Endothelial cell of umbilical vein (primary cell): Measurements from ENCODE around the gene BATF.

Experiments
- CTCF ChIP-seq, 2 donors: IDR thresholded peaks; 1 replicate in 1 of 2; 2 replicates in 1 of 2; pipeline ENCODE4 v1.5.1; 2011; ENCODE audit warnings: low read length in 2 of 2, mild to moderate bottlenecking in 2 of 2, moderate library complexity in 2 of 2, control low read depth in 1 of 2, inconsistent platforms in 1 of 2, low read depth in 1 of 2; ENCODE audit not compliant: insufficient read depth in 1 of 2; ENCODE audit errors: extremely low read depth in 1 of 2
- POLR2A ChIP-seq: IDR thresholded peaks from 2 replicates; pipeline ENCODE4 v1.6.1; 2012; ENCODE audit warnings: low read depth, mild to moderate bottlenecking, control low read depth, low read length
- POLR2AphosphoS5 ChIP-seq: IDR thresholded peaks from 2 replicates; pipeline ENCODE4 v1.6.1; 2012; ENCODE audit warnings: low read depth, mild to moderate bottlenecking, control low read depth, low read length, moderate library complexity; ENCODE audit not compliant: insufficient read depth

GRCh38 chr14:75519394-75519793, 2.9 kb upstream of the BATF start:
- TF ChIP-seq CTCF (IDR thresholded peaks at IDR 0.05; ENCODE audit: extremely low read depth in 1 of 2, insufficient read depth in 1 of 2, low read depth in 1 of 2, low read length in 2 of 2): no peak
- no peak for TF ChIP-seq POLR2AphosphoS5
- no peak for TF ChIP-seq POLR2A
